Rectal smooth muscle tissue (tissue), 1 donor: ENCODE results near the gene PGA5.
A peak's percentile ranks its signal among the peaks of the same experiment; 100 is the strongest.

ENCODE experiments used
- H3K27ac ChIP-seq: one replicate; pipeline ENCODE4 v1.7.0; 2013; ENCODE audit warnings: low read depth, low read length, inconsistent platforms
- H3K27me3 ChIP-seq: one replicate; pipeline ENCODE4 v1.7.0; 2013; ENCODE audit warnings: low read length; ENCODE audit not compliant: control insufficient read depth, insufficient read depth
- H3K36me3 ChIP-seq: one replicate; pipeline ENCODE4 v1.7.0; 2013; ENCODE audit warnings: low read length; ENCODE audit not compliant: control insufficient read depth, insufficient read depth
- H3K4me1 ChIP-seq: one replicate; pipeline ENCODE4 v1.7.0; 2013; ENCODE audit warnings: low read length; ENCODE audit not compliant: control insufficient read depth, insufficient read depth
- H3K4me3 ChIP-seq: one replicate; pipeline ENCODE4 v1.7.0; 2013; ENCODE audit warnings: low read length
- H3K9ac ChIP-seq: one replicate; pipeline ENCODE4 v1.7.0; 2013; ENCODE audit warnings: low read length

PGA5 gene

DNA sequence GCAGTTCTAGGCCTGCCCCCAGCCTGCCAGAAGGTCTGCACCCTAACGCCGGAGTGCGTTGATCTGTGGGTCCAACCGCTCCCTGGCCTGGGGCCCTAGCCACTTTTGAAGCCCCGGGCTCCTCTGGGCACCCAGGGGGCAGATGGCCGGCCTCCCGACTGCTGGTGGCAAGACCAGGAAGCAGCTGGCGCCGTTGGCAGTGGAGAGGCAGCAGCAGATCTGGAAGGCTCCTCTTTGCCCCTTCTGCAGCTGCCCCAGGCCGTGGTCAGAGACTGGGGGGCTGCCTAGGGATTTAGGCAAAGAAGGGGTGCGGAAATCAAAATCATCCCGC lies 54.6 kb downstream of the PGA5 start:
- Histone ChIP-seq H3K9ac (no peak overlapping the region), H3K4me1 (no peaks in the 10 kb centered on the region), H3K27me3 (peaks cover 17% of the 10 kb centered on the region), H3K4me3 (peak overlapping the region; percentile 72), H3K27ac (no peak overlapping the region), H3K36me3 (peaks cover 11% of the 10 kb centered on the region)

GRCh38 chr11:61297341-61297740 lies 56.4 kb downstream of the PGA5 start:
- Histone ChIP-seq H3K4me3 (no peak overlapping the region), H3K4me1 (no peaks in the 10 kb centered on the region), H3K36me3 (peaks cover 22% of the 10 kb centered on the region), H3K27ac (no peak overlapping the region), H3K27me3 (peaks cover 17% of the 10 kb centered on the region), H3K9ac (no peak overlapping the region)

GRCh38 chr11:61297746-61298145 lies 56.8 kb downstream of the PGA5 start:
- H3K27me3 ChIP-seq, result peaks cover 17% of the 10 kb centered on the region
- peaks cover 26% of the 10 kb centered on the region for H3K36me3 ChIP-seq
- no peaks in the 10 kb centered on the region for H3K4me1 ChIP-seq
- H3K27ac ChIP-seq, result no peak overlapping the region
- H3K9ac ChIP-seq, result no peak overlapping the region
- no peak overlapping the region for H3K4me3 ChIP-seq

DNA sequence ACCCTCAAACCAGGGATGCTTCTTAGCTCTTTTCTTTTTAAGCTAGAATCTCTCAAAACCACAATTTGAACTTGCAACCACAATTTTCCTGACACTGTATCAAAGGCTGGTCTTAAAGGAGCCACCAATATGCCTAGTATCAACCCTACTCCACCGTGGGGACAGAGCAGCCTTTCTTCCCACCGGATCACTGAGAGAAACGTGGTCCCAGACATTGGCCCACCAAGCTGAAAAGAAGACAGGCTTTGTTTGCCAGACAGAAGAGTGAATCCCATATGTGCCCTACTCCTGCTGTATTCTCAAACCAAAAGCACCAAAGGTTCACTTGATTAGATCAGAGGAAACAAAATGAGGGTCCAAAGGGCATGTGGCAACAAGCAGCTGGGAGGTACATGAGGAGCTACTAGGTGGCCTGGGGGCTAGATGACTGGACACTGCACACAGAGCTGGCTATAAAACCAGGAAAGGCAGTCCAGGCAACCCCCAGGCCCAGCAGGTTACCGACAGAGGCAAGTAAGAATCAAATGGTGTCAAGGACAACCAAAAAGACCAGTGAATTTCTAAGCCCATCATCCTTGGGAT lies 57.8 kb downstream of the PGA5 start:
- no peak overlapping the region for H3K27ac ChIP-seq
- H3K9ac ChIP-seq, result no peak overlapping the region
- peaks cover 13% of the 10 kb centered on the region for H3K27me3 ChIP-seq
- no peak overlapping the region for H3K4me3 ChIP-seq
- peaks cover 33% of the 10 kb centered on the region for H3K36me3 ChIP-seq
- no peaks in the 10 kb centered on the region for H3K4me1 ChIP-seq
